NCI-H748 (cell line): ENCODE results near the gene ZSCAN1.
A peak's percentile ranks its signal among the peaks of the same experiment; 100 is the strongest.
"Not testable (repeated sequence)": the region's sequence is repeated elsewhere in the genome, so short reads cannot be mapped to it uniquely, and the experiment has no call there.

Source experiments
- DNase-seq: peaks from one replicate; lab custom pipeline; 2025; ENCODE audit not compliant: unreplicated experiment; lab: John Stamatoyannopoulos, UW

The ZSCAN1 gene

DNA sequence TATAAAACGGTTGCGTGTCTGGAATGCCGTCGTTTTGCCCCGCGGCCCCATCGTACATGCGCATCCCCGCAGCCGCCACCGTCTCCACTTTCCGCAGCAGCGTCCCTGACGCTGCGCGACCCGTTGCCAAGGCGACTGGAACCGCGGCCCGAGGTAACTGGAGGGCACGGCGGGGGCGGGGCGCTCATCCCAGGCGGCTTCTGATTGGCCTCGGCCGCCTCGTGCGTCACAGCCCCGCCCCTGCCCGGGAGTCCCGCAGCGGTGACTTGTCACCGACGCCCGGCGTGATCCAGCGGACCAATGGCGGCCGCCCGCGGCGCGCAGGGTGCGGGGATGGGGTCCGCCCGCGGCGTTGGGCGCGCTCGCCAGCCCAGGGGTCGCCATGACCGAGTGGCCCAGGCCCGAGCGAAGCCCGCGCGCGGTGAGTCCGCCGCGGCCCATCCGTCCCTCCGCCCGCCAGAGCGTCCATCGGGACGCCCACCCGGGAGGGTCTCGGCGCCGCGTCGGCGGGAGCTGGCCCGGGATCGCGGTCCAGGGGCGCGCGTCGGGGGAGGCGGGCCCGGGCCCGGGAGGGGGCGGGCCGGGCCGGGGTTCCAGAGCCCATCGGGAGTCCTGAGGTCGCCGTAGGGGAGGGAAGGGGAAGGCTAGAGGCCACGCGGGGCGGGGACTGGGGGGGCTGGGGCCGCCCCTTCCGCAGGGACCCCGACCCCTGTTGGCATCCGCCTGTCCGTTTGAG is at the start of gene ZSCAN1:
Gene ZSCAN1 (plus strand): TSS at position 285 of the 736 bp plus-strand sequence. CDS start 3,812 bp downstream, outside the sequence.
- DNase-seq: peak; percentile 99

DNA sequence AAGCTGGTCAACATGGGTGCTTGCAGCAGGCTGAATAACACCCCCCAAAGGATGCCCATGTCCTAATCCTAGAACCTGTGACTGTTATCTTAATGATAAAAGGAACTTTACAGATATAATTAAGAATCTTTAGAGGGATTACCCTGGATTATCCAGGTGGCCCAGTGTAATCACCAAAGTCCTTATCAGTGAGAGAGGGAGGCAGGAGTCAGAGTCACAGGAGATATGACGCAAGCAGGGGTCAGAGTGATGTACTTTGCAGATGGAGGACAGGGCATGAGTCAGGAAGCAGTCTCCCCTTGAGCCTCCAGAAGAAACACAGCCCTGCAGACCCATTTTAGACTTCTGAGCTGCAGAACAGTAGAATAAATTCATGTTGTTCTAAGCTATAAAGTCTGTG is 41.0 kb upstream of the ZSCAN1 start:
- no peak for DNase-seq

GRCh38 chr19:58000677-58001076 is 33.1 kb upstream of the ZSCAN1 start:
- DNase-seq: no peak

- DNase-seq: peak; percentile 53
These were observed 31.9 kb upstream of the ZSCAN1 start for GRCh38 chr19:58001895-58002369.

- peak; percentile 94 for DNase-seq
These were observed 31.2 kb upstream of the ZSCAN1 start, which contains the start of gene ZNF606 for GRCh38 chr19:58002384-58003173. Gene ZNF606 (minus strand): TSS chr19:58002820. CDS start chr19:58001319, 1,501 bp downstream.

DNA sequence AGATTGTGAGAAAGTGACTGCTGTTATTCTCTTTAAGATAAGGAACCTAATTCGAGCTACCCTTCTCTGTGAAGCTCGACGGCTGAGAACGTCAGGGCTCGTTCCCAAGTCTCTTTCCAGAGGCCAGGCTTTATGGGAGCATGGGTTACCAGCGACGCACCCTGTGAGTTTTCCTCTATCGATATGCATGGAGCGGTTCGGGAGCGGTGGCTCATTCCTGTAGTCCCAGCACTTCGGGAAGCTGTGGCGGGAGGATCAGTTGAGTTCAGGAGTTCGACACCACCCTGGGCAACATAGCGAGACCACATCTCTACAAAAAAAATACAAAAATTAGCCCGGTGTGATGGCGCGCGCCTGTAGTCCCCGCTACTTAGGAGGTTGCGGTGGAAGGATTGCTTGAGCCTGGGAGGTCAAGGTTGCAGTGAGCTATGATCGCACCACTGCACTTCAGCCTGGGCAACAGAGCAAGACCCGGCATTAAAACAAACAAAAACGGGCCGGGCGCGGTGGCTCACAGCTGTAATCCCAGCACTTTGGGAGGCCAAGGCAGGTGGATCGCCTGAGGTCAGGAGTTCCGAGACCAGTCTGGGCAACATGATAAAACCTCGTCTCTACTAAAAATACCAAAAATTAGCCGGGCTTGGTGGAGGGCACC is 30.5 kb upstream of the ZSCAN1 start:
- peak; percentile 67 for DNase-seq

GRCh38 chr19:58007285-58007684 is 26.5 kb upstream of the ZSCAN1 start:
- peak; percentile 60 for DNase-seq

- DNase-seq: not testable (repeated sequence)
These were observed 24.9 kb upstream of the ZSCAN1 start for GRCh38 chr19:58008877-58009276.

- no peak for DNase-seq
These were observed 24.5 kb upstream of the ZSCAN1 start for GRCh38 chr19:58009301-58009665.

DNA sequence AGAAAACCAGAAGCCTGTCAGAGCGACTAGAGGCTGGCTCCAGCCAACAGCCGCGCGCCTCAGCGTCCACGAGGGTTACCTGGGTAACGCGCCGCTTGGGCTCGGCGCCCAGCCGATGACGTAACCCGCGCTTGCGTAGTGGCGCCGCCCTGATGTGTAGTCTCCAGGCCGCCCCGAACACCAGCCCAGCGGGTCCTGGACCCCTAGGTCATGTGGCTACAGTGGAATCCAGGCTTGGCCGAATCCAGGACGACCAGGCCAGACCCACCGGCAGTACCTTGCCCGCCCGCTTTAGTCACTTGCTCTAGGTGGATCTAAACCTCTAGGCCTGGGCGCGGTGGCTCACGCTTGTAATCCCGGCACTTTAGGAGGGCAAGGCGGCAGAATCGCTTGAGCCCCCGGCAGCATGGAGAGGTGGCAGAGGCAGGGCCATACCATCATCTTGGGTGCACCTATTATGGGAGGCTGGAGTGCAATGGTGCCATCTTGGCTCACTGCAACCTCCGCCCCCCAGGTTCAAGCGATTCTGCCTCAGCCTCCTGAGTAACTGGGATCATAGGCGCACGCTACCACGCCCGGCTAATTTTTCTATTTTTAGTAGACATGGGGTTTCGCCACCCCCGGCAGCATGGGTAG is 24.0 kb upstream of the ZSCAN1 start:
- DNase-seq: peak; percentile 98

DNA sequence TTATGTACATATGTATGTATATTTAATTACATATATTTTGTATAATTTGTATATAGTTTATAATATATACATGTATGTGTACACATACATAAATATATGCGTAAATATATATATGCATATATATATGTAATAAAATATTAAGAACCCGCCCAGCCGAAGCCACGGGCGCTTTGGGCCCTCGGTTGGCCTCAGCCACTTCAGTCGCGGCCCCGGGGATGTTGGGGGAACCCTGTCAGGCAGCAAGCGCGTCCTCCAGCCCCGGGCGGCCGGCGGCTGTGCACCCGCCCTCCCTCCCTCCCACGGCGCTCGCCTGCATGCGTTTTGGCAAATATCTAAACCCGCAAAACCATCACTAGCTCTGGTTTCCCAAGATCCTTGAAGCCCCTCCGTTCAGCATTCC is 23.3 kb upstream of the ZSCAN1 start:
- DNase-seq: no peak

- DNase-seq: no peak
These were observed 19.7 kb upstream of the ZSCAN1 start for GRCh38 chr19:58014141-58014540.

DNA sequence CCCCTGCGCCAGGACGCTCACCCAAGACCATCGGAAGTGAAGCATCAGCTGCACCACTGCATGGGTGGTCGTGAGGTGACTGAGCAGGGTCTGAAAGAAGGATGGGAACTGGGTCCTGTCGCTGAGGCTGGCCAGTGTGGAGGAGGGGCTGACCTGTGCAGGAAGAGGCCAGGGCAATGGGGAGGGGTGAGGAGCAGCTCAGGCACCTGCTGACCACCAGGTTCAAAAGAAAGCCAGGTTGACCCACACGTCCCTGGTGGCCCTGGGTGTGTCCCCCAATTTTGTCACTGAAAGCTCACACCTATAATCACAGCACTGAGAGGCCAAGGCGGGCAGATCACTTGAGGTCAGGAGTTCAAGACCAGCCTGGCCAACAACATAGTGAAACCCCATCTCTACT is 13.7 kb upstream of the ZSCAN1 start:
- DNase-seq: no peak

DNA sequence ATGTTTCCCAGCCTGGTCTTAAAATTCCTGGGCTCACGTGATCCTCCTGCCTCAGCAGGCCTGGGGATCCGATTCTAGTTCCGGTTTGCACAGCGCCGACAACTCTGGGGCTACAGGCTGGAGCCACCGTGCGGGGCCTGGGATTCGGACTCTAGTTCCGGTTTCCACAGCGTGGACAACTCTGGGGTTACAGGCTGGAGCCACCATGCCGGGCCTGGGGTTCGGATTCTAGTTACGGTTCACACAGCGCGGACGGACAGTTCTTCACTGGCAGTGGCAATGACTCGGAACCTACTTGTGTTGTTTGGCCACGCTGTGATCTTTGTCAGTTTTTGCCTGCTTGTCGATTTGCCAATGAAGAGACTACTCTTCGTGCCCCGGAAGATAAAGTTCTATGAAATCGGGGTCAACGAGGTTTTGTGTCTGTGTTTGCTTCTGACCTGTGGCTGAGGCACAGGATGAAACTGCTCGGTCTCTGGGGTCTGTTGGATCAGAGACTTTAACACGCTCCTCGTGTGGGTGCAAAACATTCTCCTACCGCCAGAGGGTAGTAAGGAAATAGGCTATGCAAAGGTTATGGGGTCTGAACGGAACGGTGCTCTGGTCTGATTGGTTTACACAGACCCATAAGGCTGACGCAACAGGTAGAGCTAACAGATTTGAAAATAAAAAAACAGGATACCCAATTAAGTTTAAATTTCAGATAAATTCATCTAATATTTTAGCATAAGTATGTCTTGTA is 12.1 kb upstream of the ZSCAN1 start:
- peak; percentile 91 for DNase-seq

DNA sequence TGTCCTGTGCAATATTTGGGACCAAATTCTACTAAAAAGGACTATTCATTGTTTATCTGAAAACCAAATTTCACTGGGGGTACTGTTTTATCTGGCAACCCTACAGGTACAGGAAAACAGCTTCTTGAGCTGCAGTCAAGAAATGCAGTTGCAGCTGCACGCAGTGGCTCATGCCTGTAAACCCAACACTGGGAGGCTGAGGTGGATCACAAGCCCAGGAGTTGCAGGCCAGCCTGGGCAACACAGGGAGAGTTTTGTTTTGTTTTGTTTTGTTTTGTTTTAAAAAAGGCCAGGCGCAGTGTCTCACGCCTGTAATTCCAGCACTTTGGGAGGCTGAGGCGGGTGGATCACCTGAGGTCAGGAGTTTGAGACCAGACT is 11.6 kb upstream of the ZSCAN1 start:
- no peak for DNase-seq

DNA sequence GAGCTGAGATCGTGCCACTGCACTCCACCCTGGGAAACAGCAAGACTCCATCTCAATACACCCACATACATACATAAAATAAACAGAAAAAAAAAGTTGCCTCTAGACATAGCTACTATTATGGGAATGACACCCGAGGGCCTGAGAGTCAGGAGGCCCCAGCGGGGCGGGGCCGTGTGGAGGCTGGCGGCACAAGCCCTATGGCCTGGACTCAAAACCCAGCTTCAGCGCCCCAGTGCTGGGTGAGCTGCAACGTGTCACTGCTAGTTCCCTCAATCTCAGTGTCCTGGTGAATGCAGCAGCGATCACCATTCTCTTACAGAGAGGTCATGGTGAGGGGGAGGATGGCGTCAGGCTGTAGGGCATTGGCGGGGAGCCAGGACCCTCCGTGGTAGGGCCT is 9.2 kb upstream of the ZSCAN1 start:
- no peak for DNase-seq

- DNase-seq: peak; percentile 71
These were observed 610 bp downstream of the ZSCAN1 start for GRCh38 chr19:58034477-58034793.

DNA sequence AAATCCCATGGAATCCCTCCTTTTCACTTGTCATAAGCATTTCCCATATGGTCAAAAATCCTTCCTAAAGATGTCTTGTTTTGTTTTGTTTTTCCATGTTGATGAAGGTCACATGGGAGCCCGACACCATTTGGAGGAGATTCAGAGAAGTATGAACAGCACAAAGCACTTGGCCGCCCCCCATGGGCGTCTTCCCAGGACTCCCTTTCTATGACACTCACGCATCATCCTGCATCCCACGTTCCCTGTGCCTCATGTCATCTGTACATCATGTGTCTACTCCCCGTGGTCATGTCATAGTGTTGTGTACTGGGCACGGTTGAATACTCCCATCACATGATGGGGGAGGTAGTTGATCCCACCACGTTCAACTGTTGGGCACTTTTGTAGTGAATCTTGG is 2.0 kb downstream of the ZSCAN1 start:
- no peak for DNase-seq

GRCh38 chr19:58037927-58038687 is 4.3 kb downstream of the ZSCAN1 start:
- peak; percentile 57 for DNase-seq

DNA sequence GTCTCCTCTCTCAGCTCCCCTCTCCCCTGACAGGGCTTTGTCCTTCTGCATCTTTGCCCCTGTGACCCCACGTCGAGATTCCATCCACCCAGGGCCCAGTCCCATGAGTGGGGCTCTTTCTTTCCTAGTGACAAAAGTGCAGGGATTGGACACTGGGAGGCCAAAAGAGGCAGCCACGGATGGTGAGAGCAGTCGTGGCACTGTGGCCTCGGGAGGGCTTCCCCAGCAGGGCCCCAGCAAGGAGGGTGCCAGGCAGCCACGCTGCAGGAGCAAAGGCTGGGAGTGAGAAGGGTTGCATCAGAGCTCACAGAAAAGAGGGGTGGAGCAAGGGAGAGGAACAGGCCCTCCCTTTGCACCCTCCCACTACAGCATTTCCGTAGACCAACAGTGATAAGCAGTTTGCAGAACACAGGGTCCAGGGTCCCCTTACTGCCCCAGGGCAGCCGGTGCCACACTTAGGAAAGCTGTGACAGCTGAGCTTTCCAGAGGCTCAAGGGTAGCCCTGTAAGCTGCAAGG is 4.9 kb downstream of the ZSCAN1 start:
- DNase-seq: peak; percentile 17
